Hepatic stellate cell (primary cell): Measurements from ENCODE around the gene VSTM4.

ENCODE experiments used
- DNase-seq: peaks from one replicate; pipeline ENCODE4 v3.0.0; 2011; ENCODE audit warnings: low spot score

VSTM4 gene

GRCh38 chr10:49040601-49041000, 74.7 kb downstream of the VSTM4 start:
- DNase-seq = no peak

- DNase-seq = no peak
Observed at GRCh38 chr10:49039409-49039808, 75.9 kb downstream of the VSTM4 start.

GRCh38 chr10:49038711-49039110, 76.6 kb downstream of the VSTM4 start:
- no peak for DNase-seq

GRCh38 chr10:49037187-49037586, 78.1 kb downstream of the VSTM4 start:
- no peak for DNase-seq

- DNase-seq = no peak
Observed at GRCh38 chr10:49036638-49037037, 78.7 kb downstream of the VSTM4 start.

- no peak for DNase-seq
Observed at GRCh38 chr10:49035920-49036319, 79.4 kb downstream of the VSTM4 start.

- DNase-seq = no peak
Observed at GRCh38 chr10:49034925-49035324, 80.4 kb downstream of the VSTM4 start.

GRCh38 chr10:49033939-49034338, 81.4 kb downstream of the VSTM4 start:
- no peak for DNase-seq

GRCh38 chr10:49029666-49030065, 85.7 kb downstream of the VSTM4 start:
- no peak for DNase-seq

GRCh38 chr10:49028639-49029038, 86.7 kb downstream of the VSTM4 start:
- DNase-seq = no peak

GRCh38 chr10:49025347-49025983, 89.9 kb downstream of the VSTM4 start:
- no peak for DNase-seq

- DNase-seq = no peak
Observed at GRCh38 chr10:49024484-49024883, 90.8 kb downstream of the VSTM4 start.

- DNase-seq = no peak
Observed at GRCh38 chr10:49023752-49024151, 91.6 kb downstream of the VSTM4 start.

GRCh38 chr10:49023071-49023470, 92.3 kb downstream of the VSTM4 start:
- DNase-seq = no peak

- DNase-seq = no peak
Observed at GRCh38 chr10:49021685-49022084, 93.6 kb downstream of the VSTM4 start.

GRCh38 chr10:49015700-49016099, 99.6 kb downstream of the VSTM4 start:
- no peak for DNase-seq

- no peak for DNase-seq
Observed at GRCh38 chr10:49012603-49013002, 102.7 kb downstream of the VSTM4 start.

- DNase-seq = no peak
Observed at GRCh38 chr10:49011756-49012155, 103.6 kb downstream of the VSTM4 start.

GRCh38 chr10:49010865-49011264, 104.5 kb downstream of the VSTM4 start:
- no peak for DNase-seq

GRCh38 chr10:49010295-49010694, 105.0 kb downstream of the VSTM4 start:
- no peak for DNase-seq

- DNase-seq = no peak
Observed at GRCh38 chr10:49009199-49009979, 105.9 kb downstream of the VSTM4 start.

- no peak for DNase-seq
Observed at GRCh38 chr10:49008505-49009198, 106.7 kb downstream of the VSTM4 start.

GRCh38 chr10:49008091-49008490, 107.2 kb downstream of the VSTM4 start:
- DNase-seq = no peak
